SK-N-SH (cell line): ENCODE results near the gene UBD. TPM values are rescaled to one million over a fixed set of nuclear protein-coding genes. Genes with fewer than 3 reads are reported as not detected.

Source experiments
- CTCF ChIA-PET: fragments of 300-600, 350-600 bp; formaldehyde crosslinking; extraction: SDS; loops from one replicate; lab custom pipeline; 2021; lab: Yijun Ruan, JAX
- POLR2A ChIA-PET: fragments of 350-600 bp; sonication (Branson Sonifier 250); formaldehyde crosslinking; extraction: SDS; loops from one replicate; lab custom pipeline; 2020; ENCODE audit warnings: antibody characterized with exemption, inconsistent platforms; lab: Yijun Ruan, JAX
- DNase-seq: peaks from one replicate; pipeline ENCODE4 v3.0.0; 2012
- H2AFZ ChIP-seq: fragments of 200-600 bp; sonication (generic); 2 replicates; pipeline ENCODE4 v1.8.1; 2016; ENCODE audit warnings: antibody characterized with exemption, mild to moderate bottlenecking, low read depth
- H3F3A ChIP-seq: fragments of 200-600 bp; sonication (generic); replicated peaks from 2 replicates; pipeline ENCODE3; 2016; ENCODE audit warnings: antibody characterized with exemption, mild to moderate bottlenecking; ENCODE audit not compliant: insufficient read depth
- H3K27ac ChIP-seq, 2 experiments: fragments of 200-500 bp in 1 of 2; fragments of 200-600 bp in 1 of 2; sonication (Bioruptor generic) in 1 of 2; sonication (generic), shearing (Covaris generic) in 1 of 2; 2 replicates each; pipeline versions ENCODE4 v1.5.1 to v1.6.1; 2014 to 2016; ENCODE audit warnings: low read depth in 2 of 2, inconsistent platforms in 1 of 2, low read length in 1 of 2, mild to moderate bottlenecking in 1 of 2, mixed read lengths in 1 of 2
- H3K27me3 ChIP-seq: fragments of 200-600 bp; sonication (generic), shearing (Covaris generic); 2 replicates; pipeline ENCODE4 v1.6.1; 2016; ENCODE audit warnings: mixed run types; ENCODE audit not compliant: insufficient read depth
- H3K36me3 ChIP-seq, 2 experiments: fragments of 200-500 bp in 1 of 2; fragments of 200-600 bp in 1 of 2; sonication (Bioruptor generic) in 1 of 2; sonication (generic) in 1 of 2; replicated peaks in 1 of 2; 2 replicates each; pipeline versions ENCODE3 to v1.5.1; 2014 to 2016; ENCODE audit warnings: low read length in 1 of 2, mild to moderate bottlenecking in 1 of 2; ENCODE audit not compliant: insufficient read depth in 2 of 2, control insufficient read depth in 1 of 2
- H3K4me1 ChIP-seq, 2 experiments: fragments of 200-500 bp in 1 of 2; fragments of 200-600 bp in 1 of 2; sonication (Bioruptor generic) in 1 of 2; sonication (generic), shearing (Covaris generic) in 1 of 2; 2 replicates each; pipeline versions ENCODE4 v1.5.1 to v1.6.1; 2014 to 2016; ENCODE audit warnings: low read depth in 1 of 2, low read length in 1 of 2, mixed run types in 1 of 2; ENCODE audit not compliant: insufficient read depth in 2 of 2, control insufficient read depth in 1 of 2
- H3K4me2 ChIP-seq: fragments of 200-600 bp; sonication (generic), shearing (Covaris generic); 2 replicates; pipeline ENCODE4 v1.6.1; 2017; ENCODE audit warnings: mixed run types
- H3K4me3 ChIP-seq, 2 experiments: fragments of 200-500 bp in 1 of 2; fragments of 200-600 bp in 1 of 2; sonication (Bioruptor generic) in 1 of 2; sonication (generic), shearing (Covaris generic) in 1 of 2; 2 replicates each; pipeline versions ENCODE4 v1.5.1 to v1.8.1; 2014 to 2016; ENCODE audit warnings: low read depth in 2 of 2, inconsistent platforms in 1 of 2, low read length in 1 of 2, mild to moderate bottlenecking in 1 of 2, mixed read lengths in 1 of 2, moderate library complexity in 1 of 2
- H3K79me2 ChIP-seq: fragments of 200-600 bp; sonication (generic); 2 replicates; pipeline ENCODE4 v1.8.1; 2017; ENCODE audit warnings: mild to moderate bottlenecking; ENCODE audit not compliant: insufficient read depth
- H3K9ac ChIP-seq: fragments of 200-600 bp; sonication (generic); 2 replicates; pipeline ENCODE4 v1.6.1; 2017; ENCODE audit warnings: mixed run types
- H3K9me2 ChIP-seq: fragments of 200-600 bp; sonication (generic); 2 replicates; pipeline ENCODE4 v1.6.1; 2017; ENCODE audit warnings: mixed run types
- H3K9me3 ChIP-seq: fragments of 200-600 bp; sonication (generic); 2 replicates; pipeline ENCODE4 v1.6.1; 2017; ENCODE audit warnings: mixed run types, mild to moderate bottlenecking, moderate library complexity
- H4K20me1 ChIP-seq: fragments of 200-600 bp; sonication (generic); 2 replicates; pipeline ENCODE4 v1.6.1; 2017; ENCODE audit warnings: mild to moderate bottlenecking, mixed run types; ENCODE audit not compliant: insufficient read depth
- EP300 ChIP-seq, 2 experiments: IDR thresholded peaks; 2 replicates each; pipeline versions ENCODE4 v1.4.0 to v1.6.1; 2012; ENCODE audit warnings: borderline replicate concordance in 1 of 2, low read depth in 1 of 2, low read length in 1 of 2
- FOSL2 ChIP-seq: IDR thresholded peaks from 2 replicates; pipeline ENCODE4 v1.4.0; 2012; ENCODE audit warnings: low read depth, mild to moderate bottlenecking, moderate library complexity, borderline replicate concordance
- GABPA ChIP-seq: IDR thresholded peaks from 2 replicates; pipeline ENCODE4 v1.4.0; 2012; ENCODE audit warnings: low read depth, mild to moderate bottlenecking
- MEF2A ChIP-seq: IDR thresholded peaks from 2 replicates; pipeline ENCODE4 v1.4.0; 2012; ENCODE audit warnings: low read depth, borderline replicate concordance
- NFIC ChIP-seq: IDR thresholded peaks from 2 replicates; pipeline ENCODE4 v1.4.0; 2012; ENCODE audit warnings: borderline replicate concordance
- POLR2AphosphoS5 ChIP-seq: IDR thresholded peaks from 2 replicates; pipeline ENCODE4 v1.6.1; 2012; ENCODE audit warnings: low read depth, low read length
- RAD21 ChIP-seq: IDR thresholded peaks from 2 replicates; pipeline ENCODE4 v1.6.1; 2012; ENCODE audit warnings: mild to moderate bottlenecking, low read length
- RCOR1 ChIP-seq: fragments of 150-350 bp; IDR thresholded peaks from 2 replicates; pipeline ENCODE4 v1.6.1; 2017; ENCODE audit warnings: antibody characterized with exemption, low read length
- RFX5 ChIP-seq: IDR thresholded peaks from 2 replicates; pipeline ENCODE4 v1.6.1; 2012; ENCODE audit warnings: mild to moderate bottlenecking, improper control_type of control experiment, low read length
- SIN3A ChIP-seq: IDR thresholded peaks from 2 replicates; pipeline ENCODE4 v1.6.1; 2012; ENCODE audit warnings: low read depth, mild to moderate bottlenecking, low read length, moderate library complexity, borderline replicate concordance
- TCF12 ChIP-seq: IDR thresholded peaks from 2 replicates; pipeline ENCODE4 v1.4.0; 2012
- TEAD4 ChIP-seq: IDR thresholded peaks from 2 replicates; pipeline ENCODE4 v1.4.0; 2012; ENCODE audit warnings: mild to moderate bottlenecking, borderline replicate concordance; ENCODE audit not compliant: insufficient read depth
- WGBS: methylation state at CpG from one replicate; pipeline ENCODE4 v1.1.6; 2017; ENCODE audit warnings: low lambda C conversion rate; 5-methylcytosine and 5-hydroxymethylcytosine counted together
- polyA plus RNA-seq, 3 experiments: library from polyadenylated mRNA; depleted of rRNA; stranded (reverse); fragments of >200 nt; gene quantifications; 2 replicates each; pipeline ENCODE4 v1.2.3, GENCODE V29; 2012
- TF ChIP-seq, protein P1 (sequence below): IDR thresholded peaks from 2 replicates; pipeline ENCODE4 v1.4.0; 2012; ENCODE audit warnings: low read depth
- TF ChIP-seq, protein P2 (sequence below): IDR thresholded peaks from 2 replicates; pipeline ENCODE4 v1.6.1; 2012; ENCODE audit warnings: mild to moderate bottlenecking, low read depth, low read length, moderate library complexity
- TF ChIP-seq, protein P3 (sequence below): IDR thresholded peaks from 2 replicates; pipeline ENCODE4 v1.4.0; 2012; ENCODE audit warnings: low read depth, borderline replicate concordance
- TF ChIP-seq, protein P4 (sequence below): fragments of 150-350 bp; IDR thresholded peaks from 2 replicates; pipeline ENCODE4 v1.6.1; 2016; ENCODE audit warnings: mild to moderate bottlenecking, low read depth, low read length

The UBD gene
- polyA plus RNA-seq, 1 of the 3 experiments (the other 2 are of a cell fraction), result not detected

DNA sequence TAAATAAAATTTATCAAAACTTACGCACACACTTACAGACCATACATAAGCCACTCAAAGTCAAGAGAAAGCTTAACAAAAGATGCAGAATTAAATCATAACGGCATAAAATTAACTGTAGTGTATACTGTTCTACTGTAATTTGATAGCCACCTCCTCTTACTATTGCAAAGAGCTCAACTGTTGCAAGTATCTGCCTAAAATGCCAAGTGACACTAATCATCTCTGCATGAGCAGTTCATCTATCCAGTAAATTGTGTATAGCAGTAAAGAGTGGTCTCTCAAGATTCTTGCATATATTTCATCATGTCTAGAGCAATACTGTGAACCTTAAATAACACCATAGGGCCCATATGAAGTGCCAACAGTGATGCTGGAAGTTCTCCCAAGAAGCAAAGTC is 37.7 kb upstream of the UBD start:
- no peak overlapping the region for H3K9ac ChIP-seq
- H3K9me3 ChIP-seq, result no peaks in the 10 kb centered on the region
- no peaks in the 10 kb centered on the region for H3F3A ChIP-seq
- ChIA-PET POLR2A (interaction anchor here (0.6 kb wide), 1 partner anchor 218 kb away, joined by 3 read pairs; no protein-coding TSS in a partner anchor), CTCF (interaction anchor here (1.1 to 3.4 kb wide), 2 partner anchors 8 to 31 kb away, joined by 3 to 22 read pairs; no protein-coding TSS in a partner anchor)
- no peak overlapping the region for H2AFZ ChIP-seq
- no peak overlapping the region for H3K4me2 ChIP-seq
- H3K4me3 ChIP-seq, result no peak overlapping the region
- 48% methylated on average over 2 of the region's 2 CpGs for WGBS
- no peak for TF ChIP-seq MEF2A
- no peak for TF ChIP-seq NFIC
- TF ChIP-seq RAD21, result no peak
- no peak for TF ChIP-seq TCF12
- no peak for TF ChIP-seq EP300 (IDR thresholded peaks at IDR 0.05; ENCODE audit: borderline replicate concordance in 1 of 2, low read depth in 1 of 2, low read length in 1 of 2)
- no peak for TF ChIP-seq TEAD4
- TF ChIP-seq RCOR1, result no peak
- TF ChIP-seq GABPA, result no peak
- TF ChIP-seq POLR2AphosphoS5, result no peak
- TF ChIP-seq FOSL2, result no peak
- TF ChIP-seq RFX5, result no peak
- TF ChIP-seq, protein P1, sequence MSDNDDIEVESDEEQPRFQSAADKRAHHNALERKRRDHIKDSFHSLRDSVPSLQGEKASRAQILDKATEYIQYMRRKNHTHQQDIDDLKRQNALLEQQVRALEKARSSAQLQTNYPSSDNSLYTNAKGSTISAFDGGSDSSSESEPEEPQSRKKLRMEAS, result no peak
- no peak for TF ChIP-seq SIN3A
- TF ChIP-seq, protein P2, sequence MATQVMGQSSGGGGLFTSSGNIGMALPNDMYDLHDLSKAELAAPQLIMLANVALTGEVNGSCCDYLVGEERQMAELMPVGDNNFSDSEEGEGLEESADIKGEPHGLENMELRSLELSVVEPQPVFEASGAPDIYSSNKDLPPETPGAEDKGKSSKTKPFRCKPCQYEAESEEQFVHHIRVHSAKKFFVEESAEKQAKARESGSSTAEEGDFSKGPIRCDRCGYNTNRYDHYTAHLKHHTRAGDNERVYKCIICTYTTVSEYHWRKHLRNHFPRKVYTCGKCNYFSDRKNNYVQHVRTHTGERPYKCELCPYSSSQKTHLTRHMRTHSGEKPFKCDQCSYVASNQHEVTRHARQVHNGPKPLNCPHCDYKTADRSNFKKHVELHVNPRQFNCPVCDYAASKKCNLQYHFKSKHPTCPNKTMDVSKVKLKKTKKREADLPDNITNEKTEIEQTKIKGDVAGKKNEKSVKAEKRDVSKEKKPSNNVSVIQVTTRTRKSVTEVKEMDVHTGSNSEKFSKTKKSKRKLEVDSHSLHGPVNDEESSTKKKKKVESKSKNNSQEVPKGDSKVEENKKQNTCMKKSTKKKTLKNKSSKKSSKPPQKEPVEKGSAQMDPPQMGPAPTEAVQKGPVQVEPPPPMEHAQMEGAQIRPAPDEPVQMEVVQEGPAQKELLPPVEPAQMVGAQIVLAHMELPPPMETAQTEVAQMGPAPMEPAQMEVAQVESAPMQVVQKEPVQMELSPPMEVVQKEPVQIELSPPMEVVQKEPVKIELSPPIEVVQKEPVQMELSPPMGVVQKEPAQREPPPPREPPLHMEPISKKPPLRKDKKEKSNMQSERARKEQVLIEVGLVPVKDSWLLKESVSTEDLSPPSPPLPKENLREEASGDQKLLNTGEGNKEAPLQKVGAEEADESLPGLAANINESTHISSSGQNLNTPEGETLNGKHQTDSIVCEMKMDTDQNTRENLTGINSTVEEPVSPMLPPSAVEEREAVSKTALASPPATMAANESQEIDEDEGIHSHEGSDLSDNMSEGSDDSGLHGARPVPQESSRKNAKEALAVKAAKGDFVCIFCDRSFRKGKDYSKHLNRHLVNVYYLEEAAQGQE, result no peak
- TF ChIP-seq, protein P3, sequence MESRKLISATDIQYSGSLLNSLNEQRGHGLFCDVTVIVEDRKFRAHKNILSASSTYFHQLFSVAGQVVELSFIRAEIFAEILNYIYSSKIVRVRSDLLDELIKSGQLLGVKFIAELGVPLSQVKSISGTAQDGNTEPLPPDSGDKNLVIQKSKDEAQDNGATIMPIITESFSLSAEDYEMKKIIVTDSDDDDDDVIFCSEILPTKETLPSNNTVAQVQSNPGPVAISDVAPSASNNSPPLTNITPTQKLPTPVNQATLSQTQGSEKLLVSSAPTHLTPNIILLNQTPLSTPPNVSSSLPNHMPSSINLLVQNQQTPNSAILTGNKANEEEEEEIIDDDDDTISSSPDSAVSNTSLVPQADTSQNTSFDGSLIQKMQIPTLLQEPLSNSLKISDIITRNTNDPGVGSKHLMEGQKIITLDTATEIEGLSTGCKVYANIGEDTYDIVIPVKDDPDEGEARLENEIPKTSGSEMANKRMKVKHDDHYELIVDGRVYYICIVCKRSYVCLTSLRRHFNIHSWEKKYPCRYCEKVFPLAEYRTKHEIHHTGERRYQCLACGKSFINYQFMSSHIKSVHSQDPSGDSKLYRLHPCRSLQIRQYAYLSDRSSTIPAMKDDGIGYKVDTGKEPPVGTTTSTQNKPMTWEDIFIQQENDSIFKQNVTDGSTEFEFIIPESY, result no peak
- TF ChIP-seq, protein P4, sequence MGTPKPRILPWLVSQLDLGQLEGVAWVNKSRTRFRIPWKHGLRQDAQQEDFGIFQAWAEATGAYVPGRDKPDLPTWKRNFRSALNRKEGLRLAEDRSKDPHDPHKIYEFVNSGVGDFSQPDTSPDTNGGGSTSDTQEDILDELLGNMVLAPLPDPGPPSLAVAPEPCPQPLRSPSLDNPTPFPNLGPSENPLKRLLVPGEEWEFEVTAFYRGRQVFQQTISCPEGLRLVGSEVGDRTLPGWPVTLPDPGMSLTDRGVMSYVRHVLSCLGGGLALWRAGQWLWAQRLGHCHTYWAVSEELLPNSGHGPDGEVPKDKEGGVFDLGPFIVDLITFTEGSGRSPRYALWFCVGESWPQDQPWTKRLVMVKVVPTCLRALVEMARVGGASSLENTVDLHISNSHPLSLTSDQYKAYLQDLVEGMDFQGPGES, result no peak
- 0 out of 2 replicates have a peak, but pooled peaks cover 11% of the 10 kb centered on the region for H3K27me3 ChIP-seq
- peaks cover 1 to 5% of the 10 kb centered on the region in 2 experiments for H3K36me3 ChIP-seq
- H4K20me1 ChIP-seq, result no peaks in the 10 kb centered on the region
- no peaks in the 10 kb centered on the region; a peak in 1 of 4 replicates for H3K4me1 ChIP-seq
- DNase-seq, result no peak
- no peaks in the 10 kb centered on the region for H3K79me2 ChIP-seq
- H3K9me2 ChIP-seq, result no peaks in the 10 kb centered on the region
- no peak overlapping the region for H3K27ac ChIP-seq
